ENCODE data around the gene NAA25.
"Not testable (repeated sequence)": the region's sequence is repeated elsewhere in the genome, so short reads cannot be mapped to it uniquely, and the experiment has no call there.

NAA25 gene

GRCh38 chr12:112007945-112008344 is 100.6 kb downstream of the NAA25 start:
- DNase-seq = no peak

GRCh38 chr12:112005419-112006395 is 102.9 kb downstream of the NAA25 start:
- DNase-seq = no peak

- DNase-seq = no peak
These were observed 104.5 kb downstream of the NAA25 start for GRCh38 chr12:112004041-112004440.

GRCh38 chr12:112001576-112001975 is 107.0 kb downstream of the NAA25 start:
- no peak for DNase-seq

- DNase-seq = no peak
These were observed 107.8 kb downstream of the NAA25 start for GRCh38 chr12:112000820-112001219.

- not testable (repeated sequence) for DNase-seq
These were observed 109.5 kb downstream of the NAA25 start for GRCh38 chr12:111999129-111999528.

- DNase-seq = no peak
These were observed 110.6 kb downstream of the NAA25 start for GRCh38 chr12:111998015-111998414.

GRCh38 chr12:111997300-111997699 is 111.3 kb downstream of the NAA25 start:
- no peak for DNase-seq

- no peak for DNase-seq
These were observed 112.7 kb downstream of the NAA25 start for GRCh38 chr12:111995782-111996480.

GRCh38 chr12:111994211-111995111 is 114.1 kb downstream of the NAA25 start:
- DNase-seq = peak in 1 of 5 donors; percentile 86

GRCh38 chr12:111993292-111994150 is 115.1 kb downstream of the NAA25 start:
- DNase-seq = peak in 2 of 5 donors; percentile 32 to 77

GRCh38 chr12:111992464-111992863 is 116.1 kb downstream of the NAA25 start:
- peak in 1 of 5 donors; percentile 24 for DNase-seq

- peak in 1 of 5 donors; percentile 33 for DNase-seq
These were observed 116.6 kb downstream of the NAA25 start for GRCh38 chr12:111991946-111992345.

- DNase-seq = no peak
These were observed 117.0 kb downstream of the NAA25 start for GRCh38 chr12:111991535-111991934.

GRCh38 chr12:111984820-111985219 is 123.8 kb downstream of the NAA25 start:
- no peak for DNase-seq

- DNase-seq = no peak
These were observed 126.6 kb downstream of the NAA25 start for GRCh38 chr12:111981987-111982386.

- no peak for DNase-seq
These were observed 128.0 kb downstream of the NAA25 start for GRCh38 chr12:111980598-111980997.

GRCh38 chr12:111978545-111978944 is 130.0 kb downstream of the NAA25 start:
- no peak for DNase-seq

- no peak for DNase-seq
These were observed 131.7 kb downstream of the NAA25 start for GRCh38 chr12:111976860-111977259.

Data from T-helper 1 cell (primary cell).